HG03108 (cell line): ENCODE results near the gene CARMIL3.

ENCODE experiments used
- ATAC-seq: cut with Tn5 transposase; IDR thresholded peaks from one replicate; pipeline ENCODE4 v1.9.1; 2021; ENCODE audit warnings: moderate library complexity; ENCODE audit not compliant: unreplicated experiment

The CARMIL3 gene

DNA sequence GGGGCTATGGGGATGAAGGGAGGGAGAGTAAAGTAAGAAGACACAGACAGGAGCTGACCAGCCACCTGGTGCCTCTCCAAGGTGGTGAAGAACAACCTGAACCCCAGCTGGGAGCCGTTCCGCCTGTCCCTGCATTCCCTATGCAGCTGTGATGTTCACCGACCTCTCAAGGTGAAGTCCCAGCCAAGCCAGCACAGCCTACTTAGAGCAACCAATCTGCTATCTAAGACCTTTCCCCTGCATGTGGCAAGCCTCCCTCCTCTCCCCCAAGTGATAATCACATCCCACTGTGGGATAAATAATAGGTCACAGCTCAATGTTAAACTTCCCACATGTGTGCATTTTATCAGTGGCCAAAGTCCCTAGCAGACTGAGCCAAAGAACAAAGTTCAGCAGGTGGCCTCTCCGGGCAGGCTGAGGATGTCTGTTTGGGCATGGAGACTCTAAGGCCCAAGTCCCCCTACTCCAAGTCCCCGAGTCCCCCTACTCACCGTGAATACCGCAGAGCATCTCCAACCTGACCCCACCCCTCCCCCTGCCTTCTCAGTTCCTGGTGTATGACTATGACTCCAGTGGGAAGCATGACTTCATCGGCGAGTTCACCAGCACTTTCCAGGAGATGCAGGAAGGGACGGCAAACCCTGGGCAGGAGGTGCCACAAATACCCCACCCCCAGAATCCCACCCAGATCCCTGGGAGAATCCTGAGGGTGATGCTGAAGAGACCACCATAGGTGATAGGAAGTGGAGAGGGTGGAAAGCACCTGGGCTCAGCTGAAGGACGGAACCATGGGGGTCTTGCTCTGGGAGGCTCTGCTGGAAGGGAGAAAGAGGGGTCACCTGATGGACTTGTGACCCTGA is 23.0 kb downstream of the CARMIL3 start:
- no peak for ATAC-seq

DNA sequence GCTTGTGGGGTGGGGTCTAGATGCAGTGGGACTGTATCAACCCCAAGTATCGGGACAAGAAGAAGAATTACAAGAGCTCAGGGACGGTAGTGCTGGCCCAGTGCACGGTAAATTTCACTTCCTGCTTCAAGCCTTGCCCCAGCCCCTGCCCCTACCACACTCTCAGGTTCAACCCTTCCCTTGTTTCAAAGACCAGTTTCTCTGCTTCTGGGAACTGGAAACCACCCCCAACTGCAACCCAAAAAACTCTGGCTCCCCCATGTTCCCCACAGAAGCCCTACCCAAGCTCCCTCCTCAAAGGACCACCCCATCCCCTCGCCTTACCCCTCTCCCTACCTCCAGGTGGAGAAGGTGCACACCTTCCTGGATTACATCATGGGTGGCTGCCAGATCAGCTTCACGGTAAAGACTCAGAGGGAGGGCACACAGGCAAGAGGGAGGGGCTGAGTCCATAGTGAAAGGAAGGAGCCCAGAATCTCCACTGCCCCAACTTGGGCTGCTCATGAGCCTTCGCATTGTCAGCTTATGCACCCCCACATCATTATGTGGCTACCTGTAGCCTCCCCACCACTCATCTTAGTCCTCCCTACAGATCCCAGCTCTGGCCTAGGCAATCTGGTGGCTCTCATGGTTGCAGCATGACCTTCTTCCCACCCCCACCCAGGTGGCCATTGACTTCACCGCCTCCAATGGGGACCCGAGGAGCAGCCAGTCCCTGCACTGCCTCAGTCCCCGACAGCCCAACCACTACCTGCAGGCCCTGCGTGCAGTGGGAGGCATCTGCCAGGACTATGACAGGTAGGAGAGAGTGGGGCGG is 23.9 kb downstream of the CARMIL3 start:
- no peak for ATAC-seq

DNA sequence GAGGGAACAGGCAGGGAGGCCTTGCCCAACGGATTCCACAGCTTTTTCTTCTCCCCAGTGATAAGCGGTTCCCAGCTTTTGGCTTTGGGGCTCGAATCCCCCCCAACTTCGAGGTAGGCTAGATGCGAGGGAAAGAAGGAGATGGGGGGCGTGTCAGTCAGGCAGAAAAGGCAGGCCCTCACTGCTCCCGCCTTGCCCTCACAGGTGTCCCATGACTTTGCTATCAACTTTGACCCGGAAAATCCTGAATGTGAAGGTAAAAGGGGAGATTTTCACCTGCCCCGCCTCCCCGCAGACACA is 24.4 kb downstream of the CARMIL3 start:
- ATAC-seq = no peak

DNA sequence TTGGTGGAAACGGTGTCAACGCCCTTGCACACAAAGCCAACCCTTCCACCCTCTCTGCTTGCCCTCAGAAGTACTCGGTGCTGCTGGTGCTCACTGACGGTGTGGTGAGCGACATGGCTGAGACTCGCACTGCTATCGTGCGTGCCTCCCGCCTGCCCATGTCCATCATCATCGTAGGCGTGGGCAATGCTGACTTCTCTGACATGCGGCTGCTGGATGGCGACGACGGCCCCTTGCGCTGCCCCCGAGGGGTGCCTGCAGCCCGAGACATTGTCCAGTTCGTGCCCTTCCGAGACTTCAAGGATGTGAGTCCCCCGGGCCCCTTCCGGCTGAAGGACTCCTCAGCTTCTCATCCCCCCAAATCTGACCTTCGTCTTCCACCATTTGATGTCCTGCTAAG is 25.3 kb downstream of the CARMIL3 start:
- ATAC-seq = no peak

DNA sequence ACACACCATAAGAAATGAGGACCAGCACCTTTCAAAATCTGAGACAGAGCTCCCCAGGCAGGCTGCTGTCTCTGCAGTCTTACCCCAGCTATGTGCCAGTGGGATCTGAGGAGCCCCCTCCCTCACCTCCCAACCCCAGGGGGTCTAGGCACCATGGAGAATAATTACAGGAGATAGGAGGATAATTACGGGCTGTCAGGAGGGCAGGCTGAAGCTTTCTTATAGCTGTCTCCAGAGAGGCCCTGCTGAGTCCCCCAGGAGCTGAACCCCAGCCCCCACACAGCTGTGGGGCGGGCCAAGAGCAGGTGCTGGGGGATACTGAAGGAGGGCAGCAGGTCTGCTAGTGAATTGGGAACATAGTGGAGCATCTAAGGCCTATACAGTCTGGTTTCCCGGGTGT is 26.3 kb downstream of the CARMIL3 start:
- ATAC-seq = no peak

DNA sequence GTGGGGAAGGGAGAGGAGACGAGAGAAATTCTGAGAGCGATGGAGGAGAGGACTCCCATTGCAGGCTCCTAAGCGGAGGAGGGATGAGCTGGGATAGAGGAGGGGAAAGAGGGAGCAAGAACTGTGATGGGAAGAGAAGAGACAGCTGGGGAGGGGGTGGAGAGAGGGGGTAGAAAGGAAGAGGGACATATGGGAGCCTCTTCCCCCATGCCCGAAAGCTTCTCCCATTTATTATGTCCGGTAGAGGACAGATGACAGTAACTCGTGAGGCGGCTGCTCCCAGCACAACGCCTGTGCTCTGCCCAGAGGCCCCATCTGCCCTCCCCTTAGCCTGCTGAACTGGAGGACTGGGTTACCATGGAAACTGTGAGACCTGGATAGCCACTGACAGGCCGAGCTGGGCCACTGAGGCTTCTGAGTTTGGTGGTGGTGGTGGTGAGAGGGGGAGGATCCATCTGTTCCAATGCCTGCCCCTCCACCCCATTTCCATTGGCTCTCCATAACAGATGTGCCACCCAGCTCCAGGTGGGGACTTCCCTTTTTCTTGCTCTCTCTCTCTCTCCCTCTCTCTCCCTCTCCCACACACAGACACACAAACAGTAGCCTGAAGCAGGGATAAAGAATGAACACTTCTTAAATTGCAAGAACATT is 27.8 kb downstream of the CARMIL3 start:
- ATAC-seq = no peak

DNA sequence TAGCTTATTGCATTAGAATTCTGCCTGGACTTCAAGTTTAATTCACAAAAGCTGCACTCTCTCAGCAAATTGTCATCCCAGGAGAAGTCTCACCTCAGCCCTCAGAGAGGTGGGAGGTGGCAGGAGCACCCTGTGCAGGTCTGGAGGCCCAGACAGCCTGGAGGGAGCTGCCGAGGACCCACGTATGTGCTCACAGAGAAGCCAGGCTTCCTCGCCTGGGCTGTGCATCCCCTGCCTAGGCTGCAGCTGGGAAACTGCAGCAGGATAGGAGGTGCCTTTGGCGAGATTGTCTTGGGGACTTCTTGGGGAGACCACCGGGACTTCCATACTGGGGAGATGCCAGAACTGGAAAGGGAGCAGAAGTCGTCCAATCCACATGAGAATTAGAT is 28.3 kb downstream of the CARMIL3 start:
- ATAC-seq = no peak

DNA sequence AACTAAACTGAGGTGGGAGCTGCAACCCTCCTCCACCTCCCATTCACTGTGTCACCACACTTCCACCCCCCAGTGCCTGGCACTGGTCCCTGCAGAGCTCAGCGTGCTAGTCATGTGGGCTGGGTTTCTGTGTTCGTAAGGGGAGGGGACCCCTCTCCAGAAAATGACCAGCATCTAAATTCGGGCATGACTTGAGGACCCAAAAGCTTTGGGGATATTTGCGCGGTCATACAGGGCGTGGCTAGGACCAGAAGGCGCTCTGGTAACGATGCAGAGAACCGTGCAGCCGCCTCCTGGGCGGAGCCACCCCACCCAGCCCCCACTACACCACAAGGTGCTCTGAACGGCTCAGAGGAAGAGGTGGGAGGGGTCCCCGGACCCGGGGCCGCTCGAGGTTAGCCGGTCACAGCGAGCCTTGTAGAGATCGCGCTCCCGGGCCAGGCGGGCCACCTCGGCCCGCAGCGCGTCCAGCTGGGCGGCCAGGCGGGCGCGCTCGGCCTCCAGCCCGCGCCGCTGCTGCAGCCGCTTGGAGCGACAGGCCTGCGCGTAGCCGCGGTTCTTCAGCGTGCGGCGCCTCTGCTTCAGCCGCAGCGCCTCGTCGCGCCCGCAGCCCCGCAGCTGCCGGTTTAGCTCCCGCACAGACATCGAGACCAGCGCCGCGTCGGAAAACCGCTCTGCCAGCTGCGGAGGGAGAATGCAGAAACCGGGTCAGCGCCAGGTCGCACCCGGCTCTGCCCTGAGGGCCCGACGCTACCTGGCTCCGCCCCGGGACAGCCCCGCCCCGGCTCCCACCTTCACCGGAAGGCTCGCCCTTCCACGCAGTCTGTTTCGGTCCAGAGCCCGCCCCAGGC is 29.3 kb downstream of the CARMIL3 start:
- ATAC-seq = peak; percentile 82

DNA sequence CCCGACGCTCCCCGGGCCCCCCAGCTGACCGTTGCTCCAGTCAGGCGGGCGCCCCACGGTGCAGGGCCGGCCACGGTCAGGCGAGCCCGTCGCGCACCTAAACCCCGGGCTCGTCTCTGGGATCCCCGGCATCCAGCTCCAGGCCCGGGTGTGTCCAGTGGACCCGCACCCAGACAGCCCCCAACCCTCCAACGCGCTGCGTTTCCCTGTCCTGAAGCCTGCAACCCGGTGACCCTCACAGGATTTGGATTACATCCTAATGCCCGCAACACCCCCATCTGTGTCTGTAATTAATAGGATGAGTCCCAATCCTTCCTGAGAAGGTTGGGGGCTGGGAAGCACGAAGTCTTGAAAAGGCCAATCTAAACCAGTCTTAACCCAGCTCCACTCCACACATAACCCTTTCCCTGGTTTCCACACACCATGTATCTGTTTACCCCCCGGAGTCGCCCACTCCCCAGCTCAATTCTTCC is 30.0 kb downstream of the CARMIL3 start:
- ATAC-seq = no peak

DNA sequence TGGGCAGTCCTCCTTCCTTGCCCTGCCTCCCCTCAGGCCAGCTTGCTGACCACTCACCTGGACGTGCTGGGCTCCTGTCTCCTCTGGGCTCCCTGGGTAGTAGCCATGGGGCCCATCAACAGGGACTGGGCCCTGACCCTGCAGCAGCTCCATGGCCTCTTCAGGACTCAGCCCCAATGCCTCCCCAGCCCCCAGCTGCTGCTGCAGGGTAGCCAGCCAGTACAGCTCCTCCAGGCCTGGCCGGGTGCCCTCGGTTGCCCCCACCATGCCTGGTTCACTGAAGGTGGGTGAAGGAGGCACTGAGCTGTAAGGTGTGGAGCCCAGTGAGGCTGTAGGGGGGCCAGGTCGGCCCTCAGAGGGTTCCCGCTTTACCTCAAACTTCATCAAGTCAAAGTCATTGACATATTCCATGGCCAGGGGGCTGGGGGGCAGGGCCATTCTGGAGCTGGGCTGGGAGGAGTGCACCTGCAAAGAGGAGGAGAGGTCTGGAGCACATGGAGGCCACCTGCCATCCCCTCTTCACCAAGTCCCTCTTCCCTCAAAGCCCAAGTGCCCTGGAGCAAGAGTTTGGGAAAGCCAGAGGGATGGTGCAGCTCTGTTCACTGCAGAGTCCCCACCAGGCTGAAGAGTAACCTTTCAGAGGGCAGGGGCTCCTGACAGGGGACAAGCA is 30.7 kb downstream of the CARMIL3 start:
- ATAC-seq = no peak

DNA sequence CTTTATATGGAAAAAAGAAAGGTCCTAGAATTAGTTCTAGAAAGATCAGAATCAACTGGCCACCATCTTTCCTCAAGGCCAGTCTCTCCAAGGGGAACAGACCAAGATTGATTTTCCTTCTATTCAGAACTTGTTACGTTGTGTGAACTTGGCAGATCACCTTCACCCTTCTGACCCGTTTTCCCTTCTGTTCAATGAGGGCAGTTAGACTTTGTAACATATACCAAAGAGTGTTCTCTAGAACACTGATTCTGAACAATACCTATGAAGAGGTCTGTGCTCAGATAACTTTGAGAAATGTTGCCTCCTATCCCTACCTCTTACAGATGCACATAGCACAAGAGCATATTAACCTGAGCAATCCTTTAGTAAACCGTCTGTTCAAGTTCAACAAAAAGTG is 31.7 kb downstream of the CARMIL3 start:
- ATAC-seq = no peak

DNA sequence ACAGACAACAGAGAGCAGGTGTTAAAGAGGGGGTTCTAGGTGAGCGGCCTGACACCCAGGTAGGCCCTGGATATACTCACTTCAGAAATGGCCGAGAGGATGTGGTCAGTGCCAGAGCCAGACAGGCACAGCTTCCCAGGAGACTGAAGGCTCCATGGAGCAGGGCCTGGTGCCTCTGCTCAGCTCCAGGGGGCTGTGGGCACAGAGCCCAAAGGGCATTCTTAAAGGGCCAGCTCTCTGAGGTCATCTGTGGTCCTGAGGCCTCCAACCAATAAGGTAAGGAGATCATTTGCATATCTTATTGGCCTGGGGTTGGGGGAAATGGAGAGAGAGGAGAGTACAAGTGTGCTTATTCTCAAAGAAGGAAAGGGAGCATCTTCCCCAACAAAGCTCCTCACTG is 32.6 kb downstream of the CARMIL3 start:
- no peak for ATAC-seq

DNA sequence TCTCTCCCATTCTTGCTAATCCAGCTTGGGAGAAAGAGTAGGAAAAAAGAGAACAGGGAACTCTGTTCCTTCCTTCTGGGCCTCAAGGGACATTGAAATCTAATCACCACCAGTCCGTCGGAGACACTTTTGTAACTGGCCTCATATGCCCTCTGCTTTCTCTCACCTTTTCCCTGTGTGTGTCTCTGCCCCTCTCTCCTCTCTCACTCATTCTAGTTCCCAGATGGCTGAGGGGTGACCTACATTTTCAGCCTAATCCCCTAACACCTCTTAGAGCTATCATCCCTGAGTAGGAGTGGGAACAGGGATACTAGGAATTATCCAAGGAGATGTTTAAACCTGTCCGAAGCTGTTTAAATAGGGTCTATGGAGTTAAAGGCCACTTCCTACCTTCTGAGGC is 33.4 kb downstream of the CARMIL3 start:
- no peak for ATAC-seq

DNA sequence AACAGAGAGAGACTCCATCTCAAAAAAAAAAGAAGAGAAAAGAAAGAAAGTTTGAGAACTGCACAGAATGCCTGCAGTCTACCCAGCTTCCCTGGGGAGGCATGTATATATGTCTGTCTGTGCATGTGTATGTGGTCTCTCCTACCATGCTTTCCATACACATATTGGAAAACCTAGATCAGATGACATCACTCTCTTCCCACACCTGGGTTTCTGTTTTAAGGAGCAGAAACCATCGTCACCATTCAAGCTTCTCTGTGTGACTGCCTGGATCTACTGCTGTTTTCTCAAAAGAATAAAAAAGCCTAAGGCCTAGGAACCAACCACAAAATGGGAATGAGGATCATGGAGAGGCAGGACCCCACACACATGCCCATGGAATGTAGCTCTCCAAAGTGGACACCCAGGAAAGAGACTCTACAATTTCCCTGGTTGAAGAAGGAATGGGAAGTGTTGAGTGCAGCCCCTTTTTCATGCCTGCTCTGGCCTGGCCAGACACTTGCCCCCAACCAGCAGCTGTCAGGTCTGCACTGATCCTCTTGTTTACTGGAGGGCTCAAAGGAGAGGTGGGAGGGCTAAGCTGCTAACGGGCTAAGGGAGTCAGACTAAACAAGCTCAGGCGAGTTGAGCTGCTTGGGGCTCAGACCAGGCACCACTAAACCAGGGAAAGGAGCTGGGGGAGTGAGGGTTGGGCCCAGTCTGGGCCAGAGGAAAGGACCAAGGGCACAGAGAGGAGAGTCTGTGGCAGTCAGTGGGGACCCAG is 34.6 kb downstream of the CARMIL3 start:
- ATAC-seq = no peak

DNA sequence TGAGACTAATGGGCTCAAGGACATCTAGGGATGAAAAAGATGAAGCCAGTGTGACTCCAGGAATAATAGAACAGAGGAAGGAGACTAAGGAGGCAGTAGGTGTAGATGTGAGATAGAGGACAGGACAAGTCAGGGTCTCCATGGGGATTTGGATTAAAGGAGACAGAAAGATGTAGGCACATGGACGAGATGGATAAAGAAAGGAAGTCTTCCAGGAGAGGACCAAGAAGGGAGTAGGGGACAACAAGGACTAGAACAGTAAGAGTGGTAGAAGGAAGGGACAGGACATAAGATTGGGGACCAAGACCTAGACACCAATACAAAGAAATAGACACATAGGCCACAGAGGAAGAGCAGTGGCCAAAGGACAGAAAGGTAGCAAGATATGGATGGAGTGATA is 35.2 kb downstream of the CARMIL3 start:
- no peak for ATAC-seq

DNA sequence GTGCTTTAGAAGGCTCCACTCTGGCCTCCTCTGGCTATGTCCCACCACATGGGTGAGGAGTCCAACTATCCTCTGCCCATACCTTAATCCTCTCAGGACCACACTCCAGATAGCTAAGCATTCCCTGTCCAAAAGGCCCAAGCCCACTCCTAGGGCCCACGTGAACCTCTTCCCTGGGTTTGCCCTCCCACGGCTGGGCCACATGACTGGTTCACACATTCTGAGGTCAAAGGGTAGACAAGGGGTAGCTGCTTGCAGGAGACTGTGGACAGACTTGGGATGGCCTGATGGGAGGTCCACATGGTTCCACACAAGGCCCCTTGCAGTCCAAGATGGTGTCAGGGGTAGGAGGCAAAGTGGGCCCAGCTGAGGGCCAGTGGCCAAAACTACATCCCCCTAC is 36.3 kb downstream of the CARMIL3 start:
- no peak for ATAC-seq

DNA sequence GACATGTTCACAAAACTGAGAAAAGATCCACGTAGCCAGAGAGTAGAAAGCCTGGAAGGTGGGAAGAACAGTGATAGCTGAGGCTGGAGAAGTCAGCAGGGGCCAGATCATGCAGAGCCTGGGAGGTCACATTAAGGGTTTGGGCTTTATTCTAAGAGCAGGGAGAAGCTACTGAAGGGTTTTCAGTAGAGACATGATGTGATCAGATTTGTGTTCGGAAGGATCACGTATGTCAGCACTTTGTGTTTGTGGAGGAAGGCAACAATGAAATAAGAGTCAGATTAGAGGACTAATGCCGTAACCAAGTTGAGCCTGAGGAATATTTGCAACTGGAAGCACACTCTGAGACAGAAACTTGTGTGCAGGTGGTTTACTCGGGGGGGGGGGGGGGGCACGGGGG is 38.1 kb downstream of the CARMIL3 start:
- ATAC-seq = no peak

DNA sequence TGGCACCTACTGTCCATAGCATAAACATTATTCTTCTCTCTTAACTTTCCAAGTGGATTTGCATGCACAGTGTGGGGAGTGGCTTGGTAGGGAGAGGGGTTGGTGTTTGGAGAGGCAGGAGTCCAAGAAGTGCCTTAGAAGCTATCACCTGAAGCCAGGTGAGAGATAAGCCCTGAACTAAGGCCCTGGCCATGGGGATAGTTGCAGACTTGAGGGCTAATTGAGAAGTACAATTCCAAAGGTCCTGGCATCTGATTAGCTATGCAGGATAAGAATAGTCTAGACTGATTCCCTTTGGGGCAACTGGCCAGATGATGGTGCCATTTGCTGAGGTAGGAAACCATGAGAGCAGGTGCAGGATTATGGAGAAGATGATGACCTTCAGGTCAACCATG is 40.3 kb downstream of the CARMIL3 start:
- no peak for ATAC-seq

DNA sequence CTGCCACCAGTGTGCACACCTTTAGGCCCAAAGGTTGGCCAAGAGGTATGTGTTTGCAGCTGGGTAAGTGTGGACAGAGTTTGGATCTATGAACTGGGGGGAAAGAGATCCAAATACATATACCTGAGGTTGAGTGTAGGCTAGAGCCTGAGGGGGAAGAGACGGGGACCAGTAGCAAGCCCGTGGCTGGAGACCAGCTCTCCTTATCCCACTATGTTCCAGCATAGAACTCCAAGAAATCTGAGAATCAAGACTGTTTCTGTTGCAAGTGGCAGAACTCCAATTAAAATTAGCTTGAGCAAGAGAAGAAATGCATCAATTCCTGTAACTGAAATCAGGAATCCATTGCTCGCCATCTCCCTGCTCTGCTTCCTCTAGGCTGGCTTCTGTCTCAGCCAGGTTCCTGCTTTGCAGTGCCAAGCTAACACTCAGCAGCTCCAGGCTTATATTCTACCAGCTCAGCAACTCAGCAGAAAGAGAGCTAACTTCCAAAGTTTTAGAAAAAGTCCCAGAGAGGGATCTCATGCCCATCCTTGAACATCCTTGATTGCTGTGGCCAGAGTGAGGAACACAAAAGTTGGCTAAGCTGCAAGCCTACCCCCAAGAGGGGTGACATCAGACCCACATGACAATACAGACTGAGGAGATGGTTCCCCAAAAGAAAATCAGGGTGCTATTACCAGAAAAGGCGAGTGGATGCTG is 40.8 kb downstream of the CARMIL3 start:
- ATAC-seq = no peak
